Smooth muscle cell of bladder (primary cell): ENCODE measurements around the gene RSAD2. TPM values are rescaled to one million over a fixed set of nuclear protein-coding genes. Genes with fewer than 3 reads are reported as not detected.

Experiments
- total RNA-seq: library from RNA; depleted of rRNA; stranded (reverse); fragments of >200 nt; gene quantifications from 2 replicates; pipeline ENCODE4 v1.2.3, GENCODE V29; 2014

RSAD2 gene
- total RNA-seq, result 0.14 and 0.55 TPM in 2 replicates

GRCh38 chr2:6877402-6878304 is at the start of gene RSAD2:
TSS of gene RSAD2 (plus strand) at chr2:6877777. CDS start at chr2:6877801, 24 bp downstream.

GRCh38 chr2:6865346-6866274 is 12.0 kb upstream of the RSAD2 start, which contains the start of gene CMPK2:
TSS of gene CMPK2 (minus strand) at chr2:6865907. CDS start at chr2:6865696, 211 bp downstream.

GRCh38 chr2:6917071-6917760 is 39.6 kb downstream of the RSAD2 start, which contains the start of gene RNF144A:
TSS of gene RNF144A (plus strand) at chr2:6917412. CDS start at chr2:6996927, 79,515 bp downstream.

Other genes starting within 250 kb of the RSAD2 start
- gene CMPK2, start 11.9 kb upstream of the RSAD2 start, total RNA-seq, result 0.37 and 0.43 TPM in 2 replicates
- 1.1 and 2.8 TPM in 2 replicates for gene RNF144A, start 39.6 kb downstream of the RSAD2 start, total RNA-seq